ENCODE results near the gene SNX4.
"Not testable (repeated sequence)": the region's sequence is repeated elsewhere in the genome, so short reads cannot be mapped to it uniquely, and the experiment has no call there.

DNA sequence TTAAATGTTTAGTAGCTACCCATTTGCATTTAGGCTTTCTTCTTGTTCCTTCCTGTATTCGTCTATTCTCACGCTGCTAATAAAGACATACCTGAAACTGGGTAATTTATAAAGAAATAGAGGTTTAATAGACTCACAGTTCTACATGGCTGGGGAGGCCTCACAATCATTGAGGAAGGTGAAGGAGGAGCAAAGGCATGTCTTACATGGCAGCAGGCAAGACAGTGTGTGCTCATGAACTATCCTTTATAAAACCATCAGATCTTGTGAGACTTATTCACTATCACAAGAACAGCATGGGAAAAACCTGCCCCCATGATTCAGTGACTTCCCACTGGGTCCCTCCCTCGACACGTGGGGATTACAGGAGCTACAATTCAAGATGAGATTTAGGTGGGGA lies 114.5 kb downstream of the SNX4 start:
- TF ChIP-seq, protein P1, sequence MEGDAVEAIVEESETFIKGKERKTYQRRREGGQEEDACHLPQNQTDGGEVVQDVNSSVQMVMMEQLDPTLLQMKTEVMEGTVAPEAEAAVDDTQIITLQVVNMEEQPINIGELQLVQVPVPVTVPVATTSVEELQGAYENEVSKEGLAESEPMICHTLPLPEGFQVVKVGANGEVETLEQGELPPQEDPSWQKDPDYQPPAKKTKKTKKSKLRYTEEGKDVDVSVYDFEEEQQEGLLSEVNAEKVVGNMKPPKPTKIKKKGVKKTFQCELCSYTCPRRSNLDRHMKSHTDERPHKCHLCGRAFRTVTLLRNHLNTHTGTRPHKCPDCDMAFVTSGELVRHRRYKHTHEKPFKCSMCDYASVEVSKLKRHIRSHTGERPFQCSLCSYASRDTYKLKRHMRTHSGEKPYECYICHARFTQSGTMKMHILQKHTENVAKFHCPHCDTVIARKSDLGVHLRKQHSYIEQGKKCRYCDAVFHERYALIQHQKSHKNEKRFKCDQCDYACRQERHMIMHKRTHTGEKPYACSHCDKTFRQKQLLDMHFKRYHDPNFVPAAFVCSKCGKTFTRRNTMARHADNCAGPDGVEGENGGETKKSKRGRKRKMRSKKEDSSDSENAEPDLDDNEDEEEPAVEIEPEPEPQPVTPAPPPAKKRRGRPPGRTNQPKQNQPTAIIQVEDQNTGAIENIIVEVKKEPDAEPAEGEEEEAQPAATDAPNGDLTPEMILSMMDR (IDR thresholded peaks at IDR 0.05; ENCODE audit: low read depth, low read length, poor library complexity, severe bottlenecking), result not testable (repeated sequence)
- TF ChIP-seq EZH2phosphoT487 (IDR thresholded peaks at IDR 0.05; ENCODE audit: borderline replicate concordance, low read length), result not testable (repeated sequence)

All from DOHH2 (cell line).